T follicular helper cell (primary cell): ENCODE measurements around the gene NDUFB10.
A peak's percentile ranks its signal among the peaks of the same experiment; 100 is the strongest.

Experiments used
- DNase-seq: peaks from one replicate; pipeline ENCODE4 v3.0.0-alpha.2; 2020; ENCODE audit warnings: low read depth

NDUFB10 gene

DNA sequence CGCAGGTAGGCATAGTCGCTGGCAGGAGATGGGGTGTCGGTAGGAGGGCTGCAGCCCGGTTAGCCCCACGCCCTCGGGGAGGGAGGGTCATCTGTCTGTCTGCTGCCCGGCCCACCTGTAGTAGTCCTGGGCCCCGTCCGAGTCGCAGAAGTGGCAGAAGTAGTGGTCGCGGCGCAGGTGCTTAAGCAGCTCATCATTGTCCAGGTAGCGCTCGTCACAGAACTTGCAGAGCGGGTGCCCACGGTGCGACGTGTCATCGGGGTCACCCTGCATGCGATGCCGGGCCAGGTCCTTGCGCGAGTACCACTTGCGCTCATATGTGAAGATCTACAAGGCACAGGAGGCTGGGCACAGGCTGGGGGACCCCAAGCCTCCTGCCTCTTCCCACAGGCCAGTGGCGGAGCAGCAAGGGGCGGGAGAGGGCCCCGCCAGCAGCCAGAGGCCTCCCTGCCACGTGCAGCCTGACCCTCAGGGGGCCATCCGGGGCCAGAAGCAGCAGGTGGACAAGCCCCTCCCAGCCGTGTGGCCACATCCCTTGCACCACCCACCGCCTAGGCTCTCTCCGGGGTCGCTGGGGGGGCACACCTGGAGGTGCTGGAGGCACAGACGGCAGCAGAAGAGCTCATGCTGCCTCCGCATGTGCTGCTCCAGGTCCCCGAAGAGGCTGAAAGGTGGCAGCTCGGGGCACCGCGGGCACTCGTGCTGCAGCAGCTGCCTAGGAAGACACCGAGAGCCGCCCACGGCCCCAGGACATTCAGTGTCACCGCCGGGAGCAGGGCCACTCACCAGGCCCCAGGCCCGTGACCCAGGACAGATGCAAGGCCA is 43.3 kb downstream of the NDUFB10 start:
- no peak for DNase-seq

DNA sequence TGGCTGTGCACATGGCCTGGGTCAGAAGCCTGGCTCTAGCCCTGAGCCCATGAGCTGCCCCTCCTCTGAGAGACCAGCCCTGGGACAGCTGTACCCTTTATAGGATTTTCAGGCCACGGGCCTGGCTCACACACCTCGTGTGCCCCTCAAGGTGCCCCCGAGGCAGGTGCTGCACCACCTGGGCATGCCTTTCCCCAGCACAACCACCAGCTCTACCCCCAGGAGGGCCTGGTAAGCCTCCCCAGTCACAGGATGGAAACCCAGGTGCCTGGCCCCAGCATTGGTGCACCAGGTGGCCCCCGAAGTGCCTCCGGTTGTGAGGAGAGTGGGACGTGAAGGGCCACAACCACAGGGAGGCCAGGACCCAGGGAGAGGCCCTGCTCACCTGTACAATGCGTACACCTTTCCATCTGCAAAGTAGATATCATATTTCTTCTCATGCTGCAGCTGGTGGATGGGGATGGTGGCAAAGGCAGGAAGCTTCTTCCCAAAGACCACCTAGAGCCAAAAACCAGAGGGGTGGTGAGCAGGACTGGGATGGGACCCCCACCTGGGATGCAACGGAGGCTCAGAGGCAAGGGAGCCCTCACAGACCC is 44.0 kb downstream of the NDUFB10 start:
- no peak for DNase-seq

DNA sequence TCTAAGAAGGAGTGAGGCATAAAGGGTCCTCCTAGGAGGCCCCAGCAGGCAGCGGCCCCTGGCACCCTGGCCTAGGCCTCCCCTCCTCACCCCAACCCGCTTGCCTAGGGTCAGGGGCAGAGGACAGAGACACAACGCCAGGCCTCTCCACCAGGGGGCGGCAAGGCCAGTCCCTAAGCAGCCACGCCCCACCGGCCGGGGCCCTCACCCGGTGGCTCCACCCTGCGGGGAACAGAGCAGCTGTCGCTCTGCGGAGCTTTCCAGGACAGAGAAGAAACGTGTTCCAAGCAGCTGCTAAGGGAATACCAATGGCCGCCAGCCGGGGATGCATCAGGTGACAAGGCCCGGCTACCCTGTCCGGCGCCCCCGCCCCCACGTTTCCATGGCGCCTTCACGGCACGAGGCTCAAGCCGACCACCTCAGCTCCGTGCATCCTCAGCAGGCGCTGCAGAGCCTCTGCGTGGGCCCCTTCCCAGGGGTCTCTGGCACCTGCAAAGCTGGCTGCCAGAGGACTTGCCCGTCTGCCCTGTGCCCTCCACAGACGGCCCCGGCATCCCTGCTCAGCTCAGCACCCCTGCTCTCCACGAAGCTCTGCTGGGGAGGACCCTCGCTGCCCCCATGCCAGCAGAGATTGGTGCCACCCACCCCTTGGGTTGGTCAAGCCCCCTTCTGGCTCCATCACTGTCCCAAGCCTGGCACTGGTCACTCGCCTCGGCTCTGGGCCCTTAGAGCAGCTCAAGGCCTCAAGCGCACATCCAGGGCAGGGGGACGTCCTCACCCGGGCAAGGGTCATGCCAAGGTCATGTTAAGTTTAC is 44.7 kb downstream of the NDUFB10 start:
- DNase-seq = peak; percentile 82

DNA sequence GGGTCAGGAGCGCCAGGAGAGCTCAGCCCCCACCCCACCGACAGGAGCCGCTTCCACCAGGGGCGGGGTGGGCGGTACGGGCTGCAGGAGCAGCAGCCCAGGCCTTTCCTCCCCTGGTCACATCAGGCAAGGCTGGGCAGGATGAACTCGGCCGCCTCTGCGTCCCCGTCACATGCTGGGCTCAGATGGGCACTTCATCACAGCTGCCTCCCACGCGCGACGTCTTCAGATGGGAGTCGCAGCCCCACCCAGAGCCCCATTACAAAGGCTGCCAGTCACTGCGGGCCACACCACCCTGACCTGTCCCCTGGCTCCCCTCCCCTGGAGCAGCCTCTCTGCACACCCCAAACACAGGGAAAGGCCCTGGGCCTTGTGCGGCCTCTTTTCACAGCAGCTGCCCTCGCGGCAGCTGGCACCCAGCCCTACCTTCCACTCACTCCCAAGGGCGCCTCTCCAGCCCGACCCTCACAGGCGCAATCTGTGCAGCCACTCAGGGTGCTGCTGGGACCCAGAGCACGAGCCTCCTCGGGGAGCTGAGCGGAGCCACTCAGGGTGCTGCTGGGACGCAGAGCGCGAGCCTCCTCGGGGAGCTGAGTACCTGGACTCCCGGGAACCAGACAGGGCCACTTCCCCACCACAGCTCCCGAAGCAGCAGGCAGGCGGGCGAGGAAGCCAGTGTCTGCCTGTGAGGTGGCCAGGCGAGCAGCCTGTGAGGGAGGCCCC is 45.6 kb downstream of the NDUFB10 start:
- no peak for DNase-seq

DNA sequence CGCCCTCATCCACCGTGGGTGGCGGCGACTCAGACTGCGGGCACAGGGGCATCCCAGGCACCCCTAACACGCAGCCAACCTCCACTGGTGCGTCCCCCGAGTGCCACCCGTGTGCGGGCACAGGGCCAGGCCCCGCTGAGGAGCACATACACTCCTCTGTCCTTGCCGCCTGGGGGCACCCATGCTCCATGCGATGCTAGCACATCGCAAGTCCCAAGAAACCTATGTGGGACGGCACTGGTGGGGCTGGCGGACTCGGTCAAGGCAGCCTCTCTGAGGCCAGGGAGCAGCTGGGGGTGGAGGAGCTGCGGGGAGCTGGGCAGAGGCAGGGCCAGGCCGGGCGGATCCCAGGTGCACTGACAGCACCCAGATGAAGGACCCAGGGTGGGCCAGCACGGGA is 46.3 kb downstream of the NDUFB10 start:
- DNase-seq = no peak

DNA sequence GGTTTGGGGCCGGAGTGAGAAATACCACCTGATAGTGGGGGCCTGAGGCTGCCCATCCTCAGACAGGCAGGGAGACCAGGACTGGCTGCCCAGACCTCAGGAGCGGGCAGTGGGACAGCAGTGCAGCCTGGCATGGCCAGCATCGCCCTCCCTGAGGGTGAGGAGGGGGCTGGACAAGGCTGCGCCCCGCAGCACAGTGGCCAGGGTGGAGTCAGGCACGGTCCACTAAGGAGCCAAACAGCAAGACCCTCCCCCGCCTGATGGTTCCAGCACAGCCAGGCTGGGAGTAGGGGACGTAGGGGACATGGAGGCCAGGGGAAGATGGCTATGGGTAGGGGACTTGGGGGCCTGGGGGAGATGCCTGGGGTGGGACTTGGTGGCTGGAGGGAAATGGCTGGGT is 47.0 kb downstream of the NDUFB10 start:
- no peak for DNase-seq

DNA sequence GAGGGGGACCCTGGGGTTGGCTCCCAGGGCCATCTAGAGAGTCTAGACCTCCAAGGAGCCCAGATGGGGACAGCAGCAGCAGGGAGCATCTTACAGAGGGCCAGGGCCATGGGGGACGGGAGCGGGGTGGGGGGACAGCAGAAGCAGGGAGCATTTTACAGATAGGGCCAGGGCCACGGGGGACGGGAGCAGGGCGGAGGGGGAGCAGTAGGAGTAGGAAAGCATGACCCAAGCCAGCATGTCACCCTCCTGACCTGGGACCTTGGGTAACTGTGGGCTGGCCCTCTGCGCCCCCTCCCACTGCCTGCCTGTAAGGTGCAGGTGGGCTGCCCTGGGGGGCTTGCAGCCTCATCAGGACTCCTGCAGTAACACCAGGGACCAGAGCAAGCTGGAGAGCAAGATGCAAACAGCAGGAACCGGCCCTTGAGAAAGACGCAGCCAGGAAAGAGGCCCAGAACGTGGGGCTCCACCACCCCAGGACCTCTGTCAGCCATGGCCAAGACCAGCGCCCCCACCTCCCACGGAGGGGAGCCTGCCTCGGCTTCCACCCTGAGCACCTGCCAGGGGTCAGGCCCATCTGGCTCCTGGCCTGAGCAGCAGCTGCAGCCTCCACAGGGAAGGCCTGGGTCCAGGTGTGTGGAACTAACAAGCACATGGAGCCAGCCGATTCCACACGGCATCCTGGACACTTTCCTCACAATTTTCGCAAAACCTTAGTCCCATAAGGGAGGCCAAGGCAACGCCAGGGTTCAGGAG is 47.9 kb downstream of the NDUFB10 start:
- DNase-seq = no peak

DNA sequence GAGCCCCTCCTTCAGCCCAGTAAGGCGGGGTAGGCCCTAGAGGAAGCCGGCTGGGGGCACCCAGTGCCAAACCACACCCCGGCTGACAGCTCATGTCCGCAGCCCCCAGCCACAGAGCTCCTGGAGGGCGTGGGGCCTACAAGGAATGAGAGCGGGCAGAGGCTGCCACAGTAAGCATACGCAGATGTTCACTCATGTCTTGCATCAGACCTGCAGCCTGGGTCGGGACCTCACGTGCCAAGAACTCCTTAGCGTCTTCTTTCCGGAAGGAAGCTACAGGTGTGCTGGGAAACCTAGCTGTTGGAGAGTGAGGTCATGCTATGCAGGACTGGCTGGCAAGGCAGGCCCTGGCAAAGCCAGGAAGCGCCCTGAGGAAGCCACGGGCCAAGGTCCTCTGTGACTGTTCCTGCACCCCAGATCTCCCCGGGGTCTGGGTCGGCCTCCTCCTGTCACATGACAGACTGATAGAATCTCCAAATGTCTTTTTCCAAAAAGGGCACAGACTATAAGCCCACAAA is 48.7 kb downstream of the NDUFB10 start:
- DNase-seq = no peak

DNA sequence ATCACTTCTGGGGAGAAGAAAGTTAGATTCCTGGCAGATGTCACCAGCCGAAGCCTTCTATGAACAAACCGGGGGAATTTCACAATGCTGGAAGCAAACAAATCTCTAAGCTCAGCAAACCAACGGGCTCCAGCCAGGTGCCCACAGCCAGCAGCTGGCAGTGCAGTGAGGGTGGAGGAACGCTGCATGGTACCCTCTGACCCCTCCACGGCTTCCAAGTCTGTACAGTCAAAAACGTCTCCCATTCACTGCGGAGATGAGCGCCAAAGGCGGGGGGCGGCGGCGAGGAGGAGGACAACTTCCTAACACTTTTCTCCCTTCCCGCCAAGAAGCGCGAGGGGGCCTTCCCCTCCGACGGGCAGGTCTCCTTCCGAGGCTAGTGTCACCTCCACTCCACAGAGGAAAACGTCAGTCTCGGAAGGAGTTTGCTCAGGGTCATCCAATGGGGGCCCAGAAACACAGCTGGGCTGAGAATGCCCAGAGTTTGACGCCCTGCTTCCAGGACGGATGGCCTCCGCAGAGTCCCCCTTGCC is 49.4 kb downstream of the NDUFB10 start:
- no peak for DNase-seq

DNA sequence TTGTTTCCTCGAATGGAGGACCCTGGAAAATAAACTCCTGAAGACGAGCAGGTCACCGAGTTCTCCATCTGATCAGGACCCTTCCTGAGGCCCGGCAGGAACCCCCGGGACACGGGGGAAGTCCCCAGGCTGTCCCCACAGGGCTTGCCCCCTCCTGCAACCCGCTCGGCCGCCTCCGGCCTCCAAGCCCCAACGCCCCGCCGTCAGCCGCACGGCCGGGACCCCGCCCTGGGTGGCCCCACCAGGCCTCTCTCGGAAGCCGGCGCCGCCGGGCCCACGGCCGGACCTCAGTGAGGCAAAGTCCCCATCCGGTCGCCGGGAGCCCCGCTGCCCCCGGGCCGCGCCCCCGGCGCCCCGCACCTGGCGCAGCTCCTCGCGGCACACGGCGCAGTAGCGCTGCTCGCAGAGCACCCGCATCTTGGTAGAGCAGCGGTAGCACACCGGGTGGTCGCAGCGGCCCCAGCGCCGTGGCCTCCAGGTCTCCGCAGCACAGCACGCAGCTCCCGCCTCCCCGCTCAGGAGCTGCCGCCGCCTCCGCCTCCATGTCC is 49.9 kb downstream of the NDUFB10 start:
- no peak for DNase-seq

DNA sequence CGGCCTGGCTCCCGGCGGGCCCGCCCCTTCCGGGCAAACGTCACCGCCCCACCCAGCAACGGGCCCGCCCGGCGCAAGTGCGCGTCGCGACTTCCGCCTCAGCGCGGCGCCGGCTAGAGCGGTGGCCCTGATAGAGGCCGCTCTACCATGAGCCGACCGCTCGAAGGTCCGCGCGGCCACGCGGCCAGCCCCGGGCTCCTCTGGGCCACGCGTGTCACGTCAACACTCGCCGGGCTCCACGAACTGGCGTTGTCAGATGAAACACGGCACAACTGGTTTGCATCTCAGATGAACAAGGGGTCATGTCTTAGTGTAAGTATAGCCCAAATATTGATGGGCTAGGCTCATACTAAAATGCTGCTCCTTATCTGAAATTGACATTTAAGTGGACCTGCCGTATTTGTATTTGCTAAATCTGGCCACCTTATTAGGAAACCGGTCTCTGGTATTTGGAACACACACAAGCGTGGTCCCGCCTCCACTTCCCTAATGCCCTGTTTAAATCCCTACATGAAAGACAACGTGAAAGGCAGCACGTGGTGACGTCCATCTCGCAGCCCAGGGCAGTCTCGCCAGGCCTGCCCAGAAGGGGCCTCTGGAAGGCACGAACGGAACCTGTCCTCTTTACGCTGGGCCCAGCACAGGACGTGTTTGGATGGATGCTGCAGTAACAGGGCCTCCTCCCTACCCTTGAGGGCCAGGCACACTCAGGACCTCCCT is 50.6 kb downstream of the NDUFB10 start, which contains the start of gene ZNF598:
TSS of gene ZNF598 (minus strand) at position 31 of the 720 bp plus-strand sequence.
- peak; percentile 72 for DNase-seq
